HG02571 (cell line): ENCODE data around the gene ZSWIM6.

Experiments used
- ATAC-seq: cut with Tn5 transposase; IDR thresholded peaks from one replicate; pipeline ENCODE4 v1.9.1; 2021; ENCODE audit warnings: mild to moderate bottlenecking, moderate library complexity; ENCODE audit not compliant: unreplicated experiment

Gene ZSWIM6

DNA sequence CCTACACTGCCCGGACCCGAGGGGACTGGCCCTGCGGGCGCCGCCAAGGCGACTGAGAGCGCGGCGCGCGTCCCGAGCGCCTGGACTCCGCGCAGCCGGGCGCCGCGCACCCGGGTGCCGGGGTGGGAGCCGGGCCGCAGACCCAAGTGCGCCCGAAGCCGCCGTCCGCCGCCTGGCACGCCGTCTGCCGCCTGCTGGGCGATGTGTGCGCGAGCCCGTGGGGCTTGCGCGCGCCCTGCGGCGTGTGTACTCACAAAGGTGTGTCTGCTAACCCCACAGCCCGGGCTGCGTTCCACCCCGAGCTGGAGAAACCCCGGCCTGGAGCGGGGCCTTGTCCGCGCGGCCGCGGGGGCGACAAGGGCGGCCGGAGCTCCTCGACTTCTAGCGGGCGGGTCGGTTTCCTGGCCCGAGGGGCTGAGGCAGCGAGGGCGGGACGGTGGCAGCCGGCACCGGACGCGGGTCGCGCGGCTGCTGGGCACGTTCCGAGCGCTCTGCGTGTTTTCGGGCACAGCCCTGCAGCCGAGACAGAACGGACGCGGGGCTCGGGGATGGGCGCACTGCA is 1.1 kb upstream of the ZSWIM6 start:
- ATAC-seq, result peak; percentile 29

DNA sequence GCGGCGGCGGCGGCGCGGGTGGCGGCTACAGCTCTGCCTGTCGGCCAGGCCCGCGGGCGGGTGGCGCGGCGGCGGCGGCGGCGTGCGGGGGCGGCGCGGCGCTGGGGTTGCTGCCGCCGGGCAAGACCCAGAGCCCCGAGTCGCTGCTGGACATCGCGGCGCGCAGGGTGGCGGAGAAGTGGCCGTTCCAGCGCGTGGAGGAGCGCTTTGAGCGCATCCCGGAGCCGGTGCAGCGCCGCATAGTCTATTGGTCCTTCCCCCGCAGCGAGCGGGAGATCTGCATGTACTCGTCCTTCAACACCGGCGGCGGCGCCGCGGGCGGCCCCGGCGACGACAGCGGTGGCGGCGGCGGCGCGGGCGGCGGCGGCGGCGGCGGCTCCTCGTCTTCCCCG is 296 bp downstream of the ZSWIM6 start:
- peak; percentile 7 for ATAC-seq

DNA sequence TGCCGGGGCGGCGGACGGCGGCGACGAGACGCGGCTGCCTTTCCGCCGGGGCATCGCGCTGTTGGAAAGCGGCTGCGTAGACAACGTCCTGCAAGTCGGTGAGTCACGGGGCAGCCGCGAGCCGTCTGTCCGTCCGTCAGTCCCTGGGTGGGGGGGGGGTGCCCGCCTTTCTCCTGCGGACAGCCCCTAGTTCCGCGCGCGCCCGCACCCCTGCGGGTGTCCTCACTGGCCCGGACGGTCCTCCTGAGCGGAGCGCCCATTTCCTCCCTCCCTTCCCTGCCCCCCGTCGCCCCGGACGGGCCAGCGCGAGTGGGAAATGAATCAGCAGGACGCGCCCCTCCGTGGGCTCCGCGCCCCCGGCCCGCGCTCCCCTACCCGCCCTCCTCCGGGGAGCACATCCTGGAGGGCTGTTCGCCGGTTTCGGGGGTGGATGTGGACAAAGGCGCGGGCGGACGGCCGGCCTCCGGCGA is 828 bp downstream of the ZSWIM6 start:
- ATAC-seq, result no peak

DNA sequence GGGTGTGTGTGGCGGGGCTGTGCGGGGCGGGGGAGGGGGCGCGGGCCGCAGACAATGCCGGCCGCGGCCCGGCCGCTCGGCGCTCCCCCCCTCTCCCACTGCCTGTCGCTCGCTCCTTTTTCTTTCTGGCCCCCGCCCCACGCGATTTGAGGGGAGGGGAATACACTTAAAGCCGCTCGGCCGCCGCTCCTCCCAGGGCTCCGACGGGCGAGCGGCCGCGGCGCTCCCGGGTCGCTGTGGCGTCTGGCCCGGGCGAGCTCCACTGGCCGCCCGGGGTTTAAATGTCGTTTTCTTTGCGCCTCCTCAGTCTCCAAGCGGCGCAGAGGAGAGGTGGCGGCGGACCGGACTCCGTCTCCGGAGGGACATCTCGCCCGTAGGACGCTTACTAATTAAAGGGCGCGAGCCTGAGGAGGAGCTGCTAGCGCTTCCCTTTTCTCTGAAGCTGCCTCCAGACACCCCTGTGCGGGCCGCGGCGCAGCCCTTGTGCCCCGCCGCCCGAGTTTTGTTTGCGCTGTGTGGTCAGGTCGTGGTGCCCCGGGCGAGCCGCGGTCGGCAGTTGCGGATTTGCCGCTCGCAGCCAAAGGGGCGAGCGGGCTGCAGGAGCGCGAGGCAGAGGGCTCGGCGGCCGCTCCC is 1.4 kb downstream of the ZSWIM6 start:
- ATAC-seq, result no peak

DNA sequence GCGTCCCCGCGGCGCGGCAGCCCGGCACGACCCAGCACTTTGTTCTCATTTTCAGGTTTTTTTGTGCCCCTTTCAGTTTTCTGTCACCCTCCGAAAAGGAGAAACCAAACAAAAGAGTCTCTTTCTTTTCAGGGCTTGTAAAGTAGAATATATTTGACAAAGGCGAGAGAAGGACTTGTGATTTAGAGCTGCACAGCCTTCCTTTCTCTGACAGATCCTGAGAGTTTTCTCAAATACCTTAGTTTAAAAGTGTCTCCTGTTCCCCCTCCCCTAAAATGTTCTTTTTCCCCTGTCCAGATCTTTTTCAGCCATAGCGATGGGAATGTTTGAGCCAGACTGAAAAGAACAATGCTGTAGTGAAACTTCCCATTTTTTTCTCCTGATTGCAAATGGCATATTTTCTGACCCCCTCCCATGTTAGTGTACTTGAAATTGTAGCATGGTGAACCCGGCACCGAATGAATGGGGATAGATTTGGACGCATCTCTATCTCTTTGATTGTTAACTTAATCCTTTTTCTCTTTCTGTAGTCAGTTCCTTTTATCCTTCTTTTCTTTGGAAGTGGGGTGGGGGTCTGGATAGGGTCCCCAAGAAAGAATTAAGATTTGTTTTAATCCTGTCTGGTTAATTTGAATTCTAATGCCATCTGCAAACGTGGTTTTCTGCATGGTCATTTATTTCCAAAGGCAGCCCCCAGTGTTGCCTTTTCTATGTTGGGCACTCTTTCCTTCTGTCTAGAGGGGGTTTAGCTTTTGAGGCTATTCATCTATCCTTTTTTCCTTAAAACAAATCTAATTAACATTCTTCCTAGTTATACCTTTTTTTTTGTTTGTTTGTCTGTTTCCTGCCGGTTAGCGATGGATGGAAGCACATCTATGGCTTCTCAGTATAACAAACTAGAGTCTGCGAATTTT is 2.2 kb downstream of the ZSWIM6 start:
- no peak for ATAC-seq

DNA sequence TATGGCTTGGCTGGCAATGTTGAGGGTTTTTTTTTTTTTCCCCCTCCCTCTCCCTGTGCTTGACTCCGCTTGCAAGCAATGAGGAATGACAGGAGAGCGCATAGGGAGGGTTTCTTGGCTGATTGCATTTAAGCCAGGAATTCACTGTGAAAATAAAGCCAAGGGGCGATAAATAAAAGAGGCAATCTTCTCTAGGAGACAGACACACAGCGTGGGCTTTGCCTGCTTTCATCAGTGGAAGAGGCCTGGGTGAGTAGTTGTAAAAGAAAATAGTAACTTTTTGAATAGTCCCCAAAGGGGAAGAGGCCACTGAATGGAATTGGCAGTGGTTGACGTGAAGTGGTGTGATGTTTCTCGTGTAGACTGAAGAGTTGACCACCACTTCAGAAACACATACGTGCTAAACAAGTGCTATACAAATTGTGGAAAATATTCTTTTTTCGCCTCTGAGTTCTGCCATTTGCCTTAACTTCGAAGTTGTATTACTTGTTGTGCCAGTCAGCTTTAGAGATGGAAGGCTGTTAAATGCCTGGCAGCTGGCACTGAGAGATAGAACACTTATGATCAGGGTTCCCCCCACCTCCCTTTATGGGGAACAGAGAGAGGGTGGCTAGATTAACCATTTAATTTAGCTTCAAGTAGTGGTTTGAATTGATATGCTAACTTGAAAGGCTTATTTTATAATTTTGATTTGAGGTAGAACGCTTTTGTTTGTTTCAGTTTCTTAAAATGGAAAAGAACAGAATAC is 3.0 kb downstream of the ZSWIM6 start:
- no peak for ATAC-seq

DNA sequence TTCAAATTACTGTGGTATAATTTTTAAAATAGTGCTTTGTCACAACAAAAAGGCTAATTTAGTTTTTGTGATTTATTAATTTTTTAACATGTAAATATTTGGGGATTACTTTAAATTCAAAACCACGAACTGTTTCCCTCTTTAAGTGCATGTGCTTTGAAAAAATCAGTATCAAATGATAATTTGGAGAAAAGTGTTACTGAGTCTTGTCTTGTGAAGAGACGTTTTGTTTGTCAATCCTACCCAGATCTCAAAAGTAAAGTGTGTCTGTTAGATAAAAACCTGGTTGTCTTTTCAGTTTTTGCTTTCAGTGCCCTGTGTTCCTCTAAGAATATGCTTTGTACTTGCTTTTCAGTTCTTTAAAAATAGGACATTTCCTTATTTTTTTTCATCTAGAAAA is 7.7 kb downstream of the ZSWIM6 start:
- ATAC-seq, result no peak

DNA sequence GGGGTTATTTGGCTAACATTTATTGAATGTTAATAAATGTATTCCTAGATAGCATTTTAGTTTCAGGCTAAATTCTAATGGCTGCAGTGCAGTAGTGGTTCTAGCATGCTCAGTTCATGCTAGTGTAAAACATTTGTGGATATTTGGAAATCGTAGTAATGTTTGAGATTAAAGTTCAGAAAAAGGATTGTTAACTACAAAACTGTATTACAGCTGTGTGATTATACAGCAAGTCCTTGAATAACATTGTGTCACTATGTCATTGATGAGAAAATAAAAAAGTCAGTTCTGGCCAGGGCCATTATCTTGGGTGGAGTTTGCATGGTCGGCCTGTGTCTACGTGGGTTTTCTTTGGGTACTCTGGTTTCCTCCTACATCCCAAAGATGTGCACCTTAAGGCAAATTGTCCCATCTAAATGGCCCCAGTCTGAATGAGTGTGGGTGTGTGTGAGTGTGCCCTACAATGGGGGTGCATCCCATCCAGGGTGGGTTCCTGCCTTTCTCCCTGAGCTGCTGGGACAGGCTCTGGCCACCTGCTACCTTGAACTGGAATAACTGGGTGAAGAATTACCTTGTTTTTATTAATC is 8.8 kb downstream of the ZSWIM6 start:
- ATAC-seq, result no peak

DNA sequence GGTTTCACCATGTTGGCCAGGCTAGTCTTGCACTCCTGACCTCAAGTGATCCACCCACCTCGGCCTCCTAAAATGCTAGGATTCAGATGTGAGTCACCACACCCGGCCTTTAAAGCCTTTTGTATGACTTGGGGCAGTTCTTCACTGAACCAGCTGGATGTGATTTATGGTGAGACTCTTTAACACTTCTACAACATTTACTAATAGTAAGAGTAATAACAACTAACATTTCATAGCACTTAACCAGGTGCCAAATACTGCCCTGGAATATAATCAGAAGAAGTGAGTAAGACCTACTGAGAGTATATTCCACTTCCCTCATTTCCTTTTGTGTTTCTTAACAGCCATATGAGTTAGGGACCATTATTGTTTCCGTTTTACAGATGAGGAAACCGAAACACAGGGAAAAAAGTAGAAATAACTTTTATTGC is 10.0 kb downstream of the ZSWIM6 start:
- ATAC-seq, result no peak

DNA sequence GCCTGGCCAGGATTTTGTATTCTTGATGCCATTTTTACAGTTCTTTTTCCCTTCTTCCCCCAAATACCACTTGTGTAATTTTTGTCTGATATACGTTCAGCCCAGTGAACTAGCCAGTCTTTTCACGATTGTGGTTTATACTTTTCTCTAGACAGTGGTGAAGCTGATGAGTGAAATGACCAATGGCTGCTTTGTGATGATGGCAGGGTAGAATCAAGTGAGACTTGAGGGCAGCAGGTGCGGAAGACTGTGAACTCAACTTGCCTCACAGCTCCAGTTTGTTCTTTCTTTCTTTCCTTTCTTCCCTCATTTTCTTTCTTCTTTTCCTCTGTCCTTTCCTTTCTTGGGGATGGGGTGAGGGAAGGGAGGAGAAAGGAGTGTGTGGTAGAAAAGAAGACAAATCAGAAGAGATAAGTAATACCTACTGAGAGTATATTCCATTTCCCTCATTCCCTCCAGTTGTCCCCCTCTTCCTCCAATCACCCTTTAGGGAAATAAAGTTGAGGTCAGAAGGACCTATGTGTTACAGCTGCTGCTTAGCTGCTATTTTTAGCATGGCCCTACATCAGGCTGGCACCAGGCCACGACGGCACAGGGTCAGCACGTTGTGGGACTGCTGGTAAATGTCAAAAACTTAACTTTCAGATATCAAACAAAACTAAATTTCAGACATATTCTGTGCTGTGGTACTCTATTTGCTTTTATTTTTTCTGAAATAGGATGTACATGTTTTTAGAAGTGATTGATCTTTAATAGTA is 12.3 kb downstream of the ZSWIM6 start:
- ATAC-seq, result no peak

DNA sequence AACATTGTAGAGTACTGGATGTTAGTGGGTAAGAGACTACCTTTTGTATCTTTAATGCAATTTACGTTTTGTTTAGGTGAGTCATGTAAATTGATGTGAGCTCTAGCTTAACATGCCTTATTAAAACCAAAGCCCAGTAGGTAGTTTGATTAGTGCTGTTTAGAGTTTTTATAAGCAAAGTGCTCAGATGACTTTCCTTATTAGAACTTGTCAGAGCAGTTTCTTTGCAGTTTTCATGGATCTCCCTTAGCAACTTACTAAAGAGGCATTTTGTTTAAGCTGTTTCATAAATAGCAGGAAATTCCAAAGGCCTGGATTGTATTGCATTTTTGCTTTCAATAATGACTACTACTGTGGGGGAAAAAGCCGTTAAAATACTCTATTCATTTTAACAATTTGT is 14.5 kb downstream of the ZSWIM6 start:
- ATAC-seq, result no peak

DNA sequence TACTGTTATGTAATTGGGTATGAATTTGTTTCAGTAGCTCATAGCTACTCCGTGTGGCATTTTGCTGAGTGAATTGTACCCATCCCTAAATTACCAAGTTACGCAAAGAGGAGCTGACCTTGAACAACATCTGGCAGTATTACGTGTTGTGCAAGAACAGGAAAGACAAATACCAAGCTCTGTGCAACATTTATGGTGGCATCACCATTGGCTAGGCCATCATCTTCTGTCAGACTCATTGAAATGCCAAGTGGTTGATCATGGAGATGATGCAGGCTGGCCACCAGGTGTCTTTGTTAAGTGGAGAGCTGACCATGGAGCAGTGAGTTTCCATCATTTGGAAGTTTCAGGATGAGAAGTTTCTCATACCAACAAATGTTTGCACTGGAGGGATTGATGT is 15.0 kb downstream of the ZSWIM6 start:
- ATAC-seq, result no peak

DNA sequence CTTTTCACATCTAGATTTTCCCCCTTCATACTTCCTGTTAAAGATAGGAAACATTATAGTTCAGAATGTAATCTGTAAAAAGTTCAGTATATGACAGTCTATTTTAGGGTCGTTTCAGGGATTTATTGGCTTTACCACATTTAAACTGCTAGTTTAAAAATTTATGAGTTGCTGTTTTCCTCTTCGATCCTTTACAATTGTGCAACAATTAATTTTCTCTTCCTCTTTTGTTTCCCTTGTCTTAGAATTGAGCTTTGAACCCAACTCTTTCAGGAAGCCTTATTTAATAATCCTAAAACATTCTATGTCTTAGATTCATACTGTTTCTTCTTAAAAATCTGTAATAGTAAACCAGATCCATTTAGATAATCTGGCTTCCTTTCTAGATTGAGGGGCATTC is 16.4 kb downstream of the ZSWIM6 start:
- ATAC-seq, result no peak

DNA sequence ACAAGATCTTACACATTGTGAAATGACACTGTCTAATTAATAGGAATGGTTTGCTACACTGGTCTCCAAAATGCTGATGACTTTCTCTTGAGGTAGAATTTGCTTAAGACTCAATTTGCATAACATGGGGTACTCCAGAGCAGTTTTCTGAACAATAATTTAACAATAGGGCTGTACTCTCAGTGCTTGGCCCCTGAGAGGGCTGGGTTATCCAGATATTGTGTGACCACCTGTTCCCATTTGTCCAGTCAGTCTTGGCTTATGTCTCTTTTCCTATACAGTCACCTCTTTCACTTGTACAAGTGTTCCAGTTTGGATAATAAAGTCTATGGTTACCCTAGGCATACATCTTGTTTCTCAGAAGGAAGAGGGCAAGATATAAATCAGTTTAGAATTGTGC is 17.9 kb downstream of the ZSWIM6 start:
- ATAC-seq, result no peak

DNA sequence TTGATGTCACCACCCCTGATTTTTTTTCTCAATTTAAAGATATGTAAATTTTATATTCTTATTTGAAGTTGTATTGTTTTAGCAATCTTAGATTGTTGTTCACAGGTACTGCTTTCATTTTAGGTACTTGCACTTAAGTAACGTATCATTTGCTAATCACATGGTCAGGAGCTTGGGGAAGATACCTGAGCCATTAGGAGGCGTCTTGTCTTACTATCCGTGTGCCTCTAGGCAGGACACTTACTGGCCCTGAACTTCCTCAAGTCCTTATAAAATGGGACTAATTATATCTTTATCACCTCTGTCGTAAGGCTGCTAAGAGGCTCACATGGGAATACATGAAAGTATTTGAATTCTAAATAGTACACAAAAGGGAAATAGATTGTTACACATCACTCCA is 18.5 kb downstream of the ZSWIM6 start:
- no peak for ATAC-seq

DNA sequence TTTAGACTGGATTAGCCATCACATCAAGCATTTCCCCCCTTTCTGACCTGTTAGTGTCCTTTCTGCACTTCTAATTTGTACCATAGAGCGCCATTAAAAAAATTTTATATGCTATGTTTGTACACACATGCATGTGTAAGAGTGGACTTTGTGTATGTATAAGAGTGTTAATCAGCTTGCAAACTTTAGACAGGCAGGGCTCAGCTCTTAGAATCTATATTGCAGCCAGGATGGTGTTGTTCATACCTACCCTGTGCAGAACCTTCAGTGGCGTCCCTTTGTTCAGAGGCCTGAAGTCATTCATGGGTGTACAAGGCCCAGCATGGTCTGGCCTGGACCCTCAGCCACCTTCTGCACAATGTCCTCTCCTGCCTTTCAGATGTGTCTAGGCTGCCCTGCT is 19.7 kb downstream of the ZSWIM6 start:
- no peak for ATAC-seq

DNA sequence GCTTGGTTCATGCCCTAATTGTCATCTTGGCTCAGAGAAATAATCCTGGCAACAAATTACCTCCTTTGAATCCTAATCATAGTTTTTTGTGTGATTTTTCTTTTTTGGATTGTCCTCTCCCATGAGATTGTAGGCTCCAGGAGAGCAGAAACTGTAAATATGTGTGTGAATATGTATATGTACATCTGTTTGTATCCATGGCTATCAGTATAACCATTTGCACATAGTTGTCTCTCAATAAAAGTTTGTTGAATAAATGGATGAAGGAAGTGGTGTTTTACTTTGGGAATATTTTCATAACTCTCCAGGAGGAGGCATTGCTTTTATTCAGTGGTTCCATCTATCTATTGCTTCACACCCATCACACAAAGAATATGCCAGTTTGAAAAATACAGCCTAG is 20.1 kb downstream of the ZSWIM6 start:
- ATAC-seq, result no peak

DNA sequence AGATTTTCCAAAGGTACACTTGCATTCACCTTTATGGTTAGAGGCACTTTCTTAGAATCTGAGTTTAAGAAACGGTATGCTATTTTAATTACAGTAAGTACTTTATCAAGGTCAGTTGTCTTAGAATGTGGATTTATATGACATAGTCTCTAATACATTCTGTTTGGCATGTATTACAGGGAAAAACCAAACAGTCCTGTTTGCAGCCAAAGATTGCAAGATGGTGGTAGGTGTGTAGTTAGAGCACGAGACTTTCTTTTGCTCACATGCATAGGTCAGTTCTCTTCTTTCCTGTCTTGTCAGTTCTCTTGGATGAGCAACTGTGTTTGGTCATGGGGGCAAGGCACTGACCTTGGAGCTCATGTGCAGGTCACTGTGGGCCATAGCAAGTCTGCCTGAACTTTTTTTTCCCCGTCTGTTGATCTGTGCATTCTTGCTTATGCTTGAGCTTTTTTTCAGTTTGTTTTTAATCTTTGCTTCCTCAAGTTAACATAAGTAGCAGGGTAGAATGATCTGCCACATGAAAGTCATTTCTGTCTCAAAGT is 20.6 kb downstream of the ZSWIM6 start:
- no peak for ATAC-seq

DNA sequence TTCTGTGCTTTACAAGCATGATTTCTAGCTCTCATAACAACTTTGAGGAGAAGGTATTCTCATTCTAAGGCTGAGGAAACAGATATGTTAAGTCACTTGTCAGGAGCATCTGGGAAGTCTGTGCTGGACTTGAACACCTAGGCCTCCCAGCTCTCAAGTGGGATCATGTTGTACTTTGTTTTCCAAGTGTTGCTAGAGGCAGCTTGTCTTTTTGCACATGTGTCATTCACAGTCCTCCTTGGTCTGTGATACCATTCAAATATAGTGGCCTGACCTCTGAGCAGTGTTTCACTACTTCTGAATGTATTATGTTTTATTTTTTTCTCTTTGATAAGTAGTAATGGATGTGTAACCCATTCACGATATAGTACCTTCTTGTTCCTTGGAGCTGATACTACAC is 21.2 kb downstream of the ZSWIM6 start:
- no peak for ATAC-seq

DNA sequence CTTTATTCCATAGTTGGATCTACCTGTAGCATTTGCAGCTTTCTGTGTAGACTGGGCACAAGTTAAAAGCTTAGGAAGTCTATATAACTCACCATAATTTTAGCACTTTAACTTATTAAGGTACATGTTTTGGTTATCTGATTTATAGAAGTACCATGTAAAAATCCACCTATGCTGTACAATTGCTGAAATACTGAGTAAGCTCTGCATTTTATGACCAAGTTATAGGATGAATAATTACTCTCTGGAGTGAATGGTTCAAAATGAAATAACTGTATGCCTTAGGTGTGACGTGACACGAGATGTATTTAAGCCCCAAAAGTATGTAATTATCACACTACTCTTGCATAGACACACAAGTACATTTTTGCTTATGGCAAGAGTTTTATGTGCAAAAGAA is 22.1 kb downstream of the ZSWIM6 start:
- ATAC-seq, result no peak
